NCI-H1436 treated with DMSO at 0.1 percent for 48 hours (cell line): ENCODE results near the gene ZFP3.
"Not testable (repeated sequence)": the region's sequence is repeated elsewhere in the genome, so short reads cannot be mapped to it uniquely, and the experiment has no call there.

Experiments used
- DNase-seq: peaks from one replicate; lab custom pipeline; 2025; lab: John Stamatoyannopoulos, UW

ZFP3 gene

GRCh38 chr17:5138616-5139457 lies 60.6 kb downstream of the ZFP3 start:
- DNase-seq = no peak

- no peak for DNase-seq
These were observed 61.1 kb downstream of the ZFP3 start for GRCh38 chr17:5139458-5139732.

GRCh38 chr17:5142877-5143276 lies 64.6 kb downstream of the ZFP3 start:
- not testable (repeated sequence) for DNase-seq
